Measurements from ENCODE around the gene GPR21. TPM values are rescaled to one million over a fixed set of nuclear protein-coding genes. Genes with fewer than 3 reads are reported as not detected.

The GPR21 gene
- total RNA-seq, 4 donors from 2014 or later: 4.0 to 11.8 (median 5.7) TPM

DNA sequence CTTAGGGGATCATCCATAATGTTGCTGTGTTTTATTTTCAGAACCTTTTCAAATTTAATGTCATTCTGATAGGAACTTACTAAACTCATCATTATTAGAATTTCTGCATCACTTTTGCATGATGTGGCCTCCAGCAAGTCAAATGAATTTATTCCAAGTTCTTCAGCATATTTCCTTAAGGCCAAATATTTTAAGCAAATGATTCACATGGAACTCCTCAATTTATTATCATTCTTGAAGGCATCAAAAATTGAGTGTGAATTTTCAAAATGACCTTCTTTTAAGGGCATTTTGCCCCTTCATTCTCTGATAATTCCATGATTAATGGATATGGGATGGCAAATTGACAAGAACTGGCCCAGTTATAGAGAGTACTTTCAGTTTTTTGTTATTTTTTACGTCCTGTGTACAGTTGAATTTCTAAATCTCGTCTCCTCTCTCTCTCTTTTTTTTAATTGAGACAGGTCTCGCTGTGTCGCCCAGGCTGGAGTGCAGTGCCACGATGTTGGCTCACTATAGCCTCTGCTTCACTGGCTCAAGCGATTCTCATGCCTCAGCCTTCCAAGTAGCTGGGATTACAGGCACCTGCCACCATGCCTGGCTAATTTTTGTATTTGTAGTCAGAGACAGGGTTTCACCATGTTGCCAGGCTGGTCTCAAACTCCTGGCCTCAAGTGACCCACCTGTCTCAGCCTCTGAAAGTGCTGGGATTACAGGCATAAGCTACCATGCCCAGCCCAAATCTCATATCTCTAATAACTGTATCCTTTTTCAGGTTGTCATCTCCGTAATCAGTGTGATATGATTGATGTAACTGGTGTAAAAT, 29.1 kb downstream of the GPR21 start:
- 58 to 69% methylated on average over 7 of the region's 7 CpGs for WGBS, 2 donors
- Histone ChIP-seq H3K4me3 (replicated peaks in 1 of 3) (no peak overlapping the region), H3K27me3 (no peaks in the 10 kb centered on the region), H3K36me3 (peaks cover 9 to 16% of the 10 kb centered on the region in 2 donors), H3K4me1 (peaks cover 43 to 52% of the 10 kb centered on the region in 2 donors), H3K9me3 (no peaks in the 10 kb centered on the region), H3K27ac (peak overlapping the region; percentile 46 to 88 (median 77))
- TF ChIP-seq POLR2A (IDR thresholded peaks at IDR 0.05): no peak
- TF ChIP-seq, protein P1, sequence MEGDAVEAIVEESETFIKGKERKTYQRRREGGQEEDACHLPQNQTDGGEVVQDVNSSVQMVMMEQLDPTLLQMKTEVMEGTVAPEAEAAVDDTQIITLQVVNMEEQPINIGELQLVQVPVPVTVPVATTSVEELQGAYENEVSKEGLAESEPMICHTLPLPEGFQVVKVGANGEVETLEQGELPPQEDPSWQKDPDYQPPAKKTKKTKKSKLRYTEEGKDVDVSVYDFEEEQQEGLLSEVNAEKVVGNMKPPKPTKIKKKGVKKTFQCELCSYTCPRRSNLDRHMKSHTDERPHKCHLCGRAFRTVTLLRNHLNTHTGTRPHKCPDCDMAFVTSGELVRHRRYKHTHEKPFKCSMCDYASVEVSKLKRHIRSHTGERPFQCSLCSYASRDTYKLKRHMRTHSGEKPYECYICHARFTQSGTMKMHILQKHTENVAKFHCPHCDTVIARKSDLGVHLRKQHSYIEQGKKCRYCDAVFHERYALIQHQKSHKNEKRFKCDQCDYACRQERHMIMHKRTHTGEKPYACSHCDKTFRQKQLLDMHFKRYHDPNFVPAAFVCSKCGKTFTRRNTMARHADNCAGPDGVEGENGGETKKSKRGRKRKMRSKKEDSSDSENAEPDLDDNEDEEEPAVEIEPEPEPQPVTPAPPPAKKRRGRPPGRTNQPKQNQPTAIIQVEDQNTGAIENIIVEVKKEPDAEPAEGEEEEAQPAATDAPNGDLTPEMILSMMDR (IDR thresholded peaks at IDR 0.05): no peak
- intact Hi-C loops (cut with DNase I): no loop called here
- DNase-seq: peak; percentile 46 to 57

DNA sequence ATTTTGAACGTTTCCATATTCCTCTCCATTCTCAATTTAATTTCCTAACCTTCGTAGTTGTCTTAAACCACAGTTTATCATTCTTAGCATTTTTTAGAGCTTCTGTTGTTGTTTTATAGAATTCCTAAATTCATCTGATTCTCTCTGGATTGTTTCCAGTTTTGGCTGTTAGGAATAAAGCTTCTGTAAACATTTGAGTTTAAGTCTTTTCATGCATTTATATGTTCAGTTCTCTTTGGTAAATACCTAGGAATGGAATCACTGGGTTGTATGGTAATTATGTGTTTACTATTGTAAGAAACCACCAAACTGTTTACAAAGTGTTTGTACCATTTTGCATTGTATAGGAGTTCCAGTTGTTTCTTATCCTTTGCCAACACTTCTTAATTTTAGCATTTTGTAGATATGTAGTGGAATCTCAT, 29.7 kb downstream of the GPR21 start:
- intact Hi-C loops (cut with DNase I): no loop called here
- peaks cover 12 to 16% of the 10 kb centered on the region in 2 donors for H3K36me3 ChIP-seq
- no peak overlapping the region for H3K4me3 ChIP-seq (replicated peaks in 1 of 3)
- 74% methylated on average over 2 of the region's 2 CpGs for WGBS, 2 donors
- H3K27ac ChIP-seq: peak overlapping the region; percentile 1 to 88 (median 77)
- H3K27me3 ChIP-seq: no peaks in the 10 kb centered on the region
- H3K4me1 ChIP-seq: peaks cover 40 to 50% of the 10 kb centered on the region in 2 donors
- no peaks in the 10 kb centered on the region for H3K9me3 ChIP-seq
- TF ChIP-seq, protein P1 (IDR thresholded peaks at IDR 0.05): no peak
- no peak for TF ChIP-seq POLR2A (IDR thresholded peaks at IDR 0.05)
- DNase-seq: no peak

DNA sequence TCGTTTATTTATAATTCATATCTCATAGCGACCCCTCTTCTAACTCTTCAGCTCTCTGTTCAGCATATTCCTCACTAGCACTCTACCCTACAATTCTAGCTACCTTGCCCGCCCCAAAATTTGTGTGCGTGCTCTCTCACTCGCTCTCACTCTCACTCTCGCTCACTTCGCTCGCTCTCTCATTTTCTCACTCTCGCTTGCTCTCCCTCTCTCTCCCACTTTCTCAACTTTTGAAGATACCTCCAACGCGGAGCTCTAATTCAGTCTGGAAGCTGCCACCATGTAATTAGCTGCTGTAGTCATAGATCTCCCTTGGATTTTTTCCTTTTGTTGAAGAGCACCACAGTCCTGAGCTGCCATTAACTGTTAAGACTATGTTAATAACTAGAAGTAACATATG, 30.4 kb downstream of the GPR21 start:
- intact Hi-C loops (cut with DNase I): no loop called here
- peaks cover 12 to 16% of the 10 kb centered on the region in 2 donors for H3K36me3 ChIP-seq
- H3K4me3 ChIP-seq (replicated peaks in 1 of 3): no peak overlapping the region
- no peaks in the 10 kb centered on the region for H3K27me3 ChIP-seq
- H3K27ac ChIP-seq: peak overlapping the region in 2 of 3 donors; percentile 77 to 88
- no peak for DNase-seq
- TF ChIP-seq, protein P1 (IDR thresholded peaks at IDR 0.05): no peak
- no peak for TF ChIP-seq POLR2A (IDR thresholded peaks at IDR 0.05)
- no peaks in the 10 kb centered on the region for H3K9me3 ChIP-seq
- H3K4me1 ChIP-seq: peaks cover 35 to 43% of the 10 kb centered on the region in 2 donors
- 96 to 97% methylated on average over 11 of the region's 11 CpGs for WGBS, 2 donors

DNA sequence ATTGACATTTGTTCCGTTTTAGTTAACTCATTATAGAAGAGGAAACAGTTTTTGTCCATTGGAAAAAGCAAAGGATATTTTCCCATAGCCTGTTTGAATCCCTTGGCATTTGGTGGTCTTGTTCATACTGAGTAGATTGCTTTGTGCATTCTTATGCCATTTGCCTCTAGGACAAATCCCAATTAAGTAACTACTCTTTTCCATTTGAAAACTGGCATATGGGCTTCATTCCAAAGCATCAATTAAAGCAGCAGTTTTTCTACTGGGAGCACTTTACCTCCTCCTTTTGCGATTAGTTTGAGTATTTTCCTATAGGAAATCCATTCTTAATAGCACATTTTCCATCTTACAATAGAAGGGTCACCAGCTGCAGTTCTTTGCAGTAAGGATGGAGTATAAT, 31.2 kb downstream of the GPR21 start:
- intact Hi-C loops (cut with DNase I): no loop called here
- peaks cover 12 to 16% of the 10 kb centered on the region in 2 donors for H3K36me3 ChIP-seq
- no peak for DNase-seq
- no peaks in the 10 kb centered on the region for H3K27me3 ChIP-seq
- WGBS, 2 donors: 78 to 83% methylated on average over 2 of the region's 2 CpGs
- no peak overlapping the region for H3K4me3 ChIP-seq (replicated peaks in 1 of 3)
- TF ChIP-seq POLR2A (IDR thresholded peaks at IDR 0.05): no peak
- TF ChIP-seq, protein P1 (IDR thresholded peaks at IDR 0.05): no peak
- no peaks in the 10 kb centered on the region for H3K9me3 ChIP-seq
- peaks cover 28 to 35% of the 10 kb centered on the region in 2 donors for H3K4me1 ChIP-seq
- no peak overlapping the region for H3K27ac ChIP-seq

DNA sequence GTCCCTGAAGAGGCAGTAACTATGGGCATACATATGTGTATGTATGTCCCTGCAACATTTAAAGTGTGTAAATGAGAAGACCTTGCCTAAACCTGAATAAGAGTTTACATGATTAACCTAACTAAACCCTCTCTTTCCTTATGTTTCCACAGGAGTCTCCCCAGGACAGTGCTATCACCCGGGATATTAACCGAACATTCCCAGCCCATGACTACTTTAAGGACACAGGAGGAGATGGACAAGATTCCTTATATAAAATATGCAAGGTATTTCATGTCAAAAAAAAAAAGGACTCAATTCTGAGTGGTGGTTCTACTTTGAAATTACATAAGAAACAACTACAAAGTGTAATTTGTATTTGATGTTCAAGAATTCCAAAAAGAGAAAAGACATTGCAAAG, 31.7 kb downstream of the GPR21 start:
- intact Hi-C loops (cut with DNase I): no loop called here
- no peak overlapping the region for H3K4me3 ChIP-seq (replicated peaks in 1 of 3)
- peaks cover 23 to 30% of the 10 kb centered on the region in 2 donors for H3K4me1 ChIP-seq
- TF ChIP-seq, protein P1 (IDR thresholded peaks at IDR 0.05): no peak
- no peak for TF ChIP-seq POLR2A (IDR thresholded peaks at IDR 0.05)
- H3K36me3 ChIP-seq: peaks cover 12 to 16% of the 10 kb centered on the region in 2 donors
- no peaks in the 10 kb centered on the region for H3K9me3 ChIP-seq
- no peak overlapping the region for H3K27ac ChIP-seq
- no peak for DNase-seq
- no peaks in the 10 kb centered on the region for H3K27me3 ChIP-seq
- 94 to 99% methylated on average over 2 of the region's 2 CpGs for WGBS, 2 donors
